IMR-90 (cell line): ENCODE measurements around the gene MRFAP1L1. TPM values are rescaled to one million over a fixed set of nuclear protein-coding genes. Genes with fewer than 3 reads are reported as not detected.

Experiments used
- ATAC-seq: fragments of 200-7000 bp; cut with Tn5 transposase; 2 replicates; pipeline ENCODE4 v1.9.1; 2020; ENCODE audit warnings: low read depth, mild to moderate bottlenecking, moderate library complexity
- BruUV-seq: library from RNA; stranded (reverse); fragments of 400-500 nt; replicated peaks from 2 replicates; lab custom pipeline; 2021; lab: Mats Ljungman, UMichigan
- CTCF ChIA-PET: fragments of 300-600 bp; formaldehyde crosslinking; extraction: SDS; loops from one replicate; lab custom pipeline; 2021; ENCODE audit warnings: antibody characterized with exemption; lab: Yijun Ruan, JAX
- POLR2A ChIA-PET: fragments of 300-600 bp; sonication (Branson Sonifier 250); formaldehyde crosslinking; loops from one replicate; lab custom pipeline; 2022; ENCODE audit warnings: antibody characterized with exemption; ENCODE audit not compliant: unreplicated experiment; lab: Charles Lee
- DNase-seq: peaks from one replicate; pipeline ENCODE4 v3.0.0; 2013
- H2AFZ ChIP-seq: replicated peaks from 2 replicates; pipeline ENCODE3; 2013; ENCODE audit warnings: low read length, mild to moderate bottlenecking; ENCODE audit not compliant: poor library complexity
- H2AK5ac ChIP-seq: 2 replicates; pipeline ENCODE4 v1.6.1; 2013; ENCODE audit warnings: low read depth, low read length, inconsistent platforms
- H2AK9ac ChIP-seq: replicated peaks from 2 replicates; pipeline ENCODE3; 2013; ENCODE audit warnings: mild to moderate bottlenecking, low read depth, low read length, moderate library complexity; ENCODE audit not compliant: poor library complexity
- H2BK120ac ChIP-seq: 2 replicates; pipeline ENCODE4 v1.6.1; 2013; ENCODE audit warnings: low read depth, low read length, inconsistent platforms
- H2BK15ac ChIP-seq: 3 replicates; pipeline ENCODE4 v1.6.1; 2013; ENCODE audit warnings: low read depth, low read length, inconsistent platforms
- H2BK20ac ChIP-seq: 2 replicates; pipeline ENCODE4 v1.6.1; 2013; ENCODE audit warnings: low read depth, mild to moderate bottlenecking, inconsistent platforms, low read length, moderate library complexity
- H2BK5ac ChIP-seq: 2 replicates; pipeline ENCODE4 v1.6.1; 2013; ENCODE audit warnings: mild to moderate bottlenecking, low read depth, low read length, inconsistent platforms; ENCODE audit not compliant: poor library complexity, severe bottlenecking
- H3K14ac ChIP-seq: replicated peaks from 2 replicates; pipeline ENCODE4 v1.6.1; 2013; ENCODE audit warnings: low read depth, low read length, inconsistent platforms
- H3K18ac ChIP-seq: 2 replicates; pipeline ENCODE4 v1.6.1; 2013; ENCODE audit warnings: low read depth, low read length, control low read depth
- H3K23ac ChIP-seq: 2 replicates; pipeline ENCODE4 v1.6.1; 2013; ENCODE audit warnings: low read depth, low read length, inconsistent platforms
- H3K27ac ChIP-seq: 2 replicates; pipeline ENCODE4 v1.5.1; 2013; ENCODE audit warnings: mild to moderate bottlenecking, control low read depth, low read length; ENCODE audit not compliant: insufficient read depth
- H3K27me3 ChIP-seq: 2 replicates; pipeline ENCODE4 v1.6.1; 2013; ENCODE audit warnings: low read length; ENCODE audit not compliant: control insufficient read depth, insufficient read depth
- H3K36me3 ChIP-seq: 2 replicates; pipeline ENCODE4 v1.6.1; 2013; ENCODE audit warnings: low read length, mixed read lengths; ENCODE audit not compliant: control insufficient read depth, insufficient read depth
- H3K4ac ChIP-seq: 2 replicates; pipeline ENCODE4 v1.6.1; 2013; ENCODE audit warnings: low read depth, low read length, inconsistent platforms
- H3K4me1 ChIP-seq: 2 replicates; pipeline ENCODE4 v1.6.1; 2013; ENCODE audit warnings: low read length, mixed read lengths; ENCODE audit not compliant: control insufficient read depth, insufficient read depth
- H3K4me2 ChIP-seq: 2 replicates; pipeline ENCODE4 v1.6.1; 2013; ENCODE audit warnings: low read depth, mild to moderate bottlenecking, control low read depth, low read length, moderate library complexity
- H3K4me3 ChIP-seq: 2 replicates; pipeline ENCODE4 v1.5.1; 2013; ENCODE audit warnings: low read depth, mild to moderate bottlenecking, control low read depth, low read length, moderate library complexity; ENCODE audit not compliant: insufficient read depth
- H3K56ac ChIP-seq: 2 replicates; pipeline ENCODE4 v1.6.1; 2013; ENCODE audit warnings: low read length, inconsistent platforms; ENCODE audit not compliant: insufficient read depth; ENCODE audit errors: extremely low read depth
- H3K79me1 ChIP-seq, 2 experiments: 2 replicates each; pipeline ENCODE4 v1.6.1; 2013; ENCODE audit warnings: low read length in 2 of 2, inconsistent platforms in 1 of 2, low read depth in 1 of 2
- H3K9ac ChIP-seq: 2 replicates; pipeline ENCODE4 v1.6.1; 2013; ENCODE audit warnings: low read depth, low read length, control low read depth
- H3K9me1 ChIP-seq: 2 replicates; pipeline ENCODE4 v1.6.1; 2013; ENCODE audit warnings: low read length, inconsistent platforms; ENCODE audit not compliant: insufficient read depth
- H3K9me3 ChIP-seq: 2 replicates; pipeline ENCODE4 v1.6.1; 2013; ENCODE audit warnings: low read length; ENCODE audit not compliant: control insufficient read depth, insufficient read depth
- H4K20me1 ChIP-seq: 2 replicates; pipeline ENCODE4 v1.6.1; 2013; ENCODE audit warnings: low read length, inconsistent platforms; ENCODE audit not compliant: insufficient read depth
- H4K5ac ChIP-seq: 2 replicates; pipeline ENCODE4 v1.6.1; 2013; ENCODE audit warnings: mild to moderate bottlenecking, low read depth, low read length, control low read depth
- H4K8ac ChIP-seq, 2 experiments: 2 replicates each; pipeline ENCODE4 v1.6.1; 2013; ENCODE audit warnings: low read depth in 2 of 2, low read length in 2 of 2, control low read depth in 1 of 2, inconsistent platforms in 1 of 2
- H4K91ac ChIP-seq: 2 replicates; pipeline ENCODE4 v1.6.1; 2013; ENCODE audit warnings: low read depth, low read length, inconsistent platforms; ENCODE audit not compliant: insufficient read depth
- BHLHE40 ChIP-seq: fragments of 150-350 bp; IDR thresholded peaks from 2 replicates; pipeline ENCODE4 v1.6.1; 2016; ENCODE audit warnings: mild to moderate bottlenecking, low read depth, low read length
- POLR2A ChIP-seq: IDR thresholded peaks from 2 replicates; pipeline ENCODE4 v1.6.1; 2012; ENCODE audit warnings: mild to moderate bottlenecking, low read depth, low read length
- RAD21 ChIP-seq: IDR thresholded peaks from 2 replicates; pipeline ENCODE4 v1.6.1; 2012; ENCODE audit warnings: low read length, improper control_type of control experiment
- WGBS, 2 experiments: methylation state at CpG; one replicate each; pipeline versions ENCODE4 v1.1.5 to v1.1.7; 2013; ENCODE audit warnings: missing lambda C conversion rate in 2 of 2; ENCODE audit not compliant: insufficient read length in 1 of 2; ENCODE audit errors: extremely low coverage in 2 of 2; 5-methylcytosine and 5-hydroxymethylcytosine counted together
- dilution Hi-C: fragments of 300-500 bp; cut with HindIII; formaldehyde crosslinking; loops from one replicate; pipeline ENCODE4 v1.14.3; 2018; ENCODE audit warnings: low sequenced_read_pairs; ENCODE audit not compliant: unreplicated experiment
- in situ Hi-C: fragments of 300-500 bp; cut with MboI; formaldehyde crosslinking; loops from 3 replicates; pipeline ENCODE4 v1.14.3; 2019; ENCODE audit warnings: low sequenced_read_pairs, inconsistent platforms, mixed read lengths
- intact Hi-C: fragments of 100-400 bp; cut with micrococcal nuclease; formaldehyde crosslinking; loops from 2 replicates; pipeline ENCODE4 v1.10.0; 2022
- polyA plus RNA-seq, 3 experiments: library from polyadenylated mRNA; depleted of rRNA; stranded (reverse); fragments of >200 nt; gene quantifications; 2 replicates each; pipeline ENCODE4 v1.2.3, GENCODE V29; 2012; ENCODE audit warnings: low replicate concordance in 1 of 3
- total RNA-seq: library from RNA; depleted of rRNA; stranded (reverse); fragments of >200 nt; gene quantifications from 2 replicates; pipeline ENCODE4 v1.2.3, GENCODE V29; 2012

The MRFAP1L1 gene
- total and polyA plus RNA-seq, 2 of the 4 experiments (the other 2 are of a cell fraction), result 31.7 to 47.0 TPM

- peak; percentile 51 for ATAC-seq
- Histone ChIP-seq H4K20me1 (peaks cover 28% of the 10 kb centered on the region; the same call in 1 of the 2 replicates), H3K9me3 (peaks cover 2% of the 10 kb centered on the region; the same call in 1 of the 2 replicates), H3K14ac (no peak overlapping the region), H2BK20ac (no peak overlapping the region), H3K27me3 (no peaks in the 10 kb centered on the region), H2AK9ac (no peak overlapping the region), H3K18ac (no peak overlapping the region), H3K9me1 (peaks cover 16% of the 10 kb centered on the region), H3K27ac (no peak overlapping the region; the same call in 1 of the 2 replicates), H2BK15ac (no peak overlapping the region), H3K9ac (no peak overlapping the region), H3K79me1 (peaks cover 43 to 69% of the 10 kb centered on the region in 2 experiments), H3K23ac (no peak overlapping the region), H3K4me3 (no peak overlapping the region), H2BK120ac (no peak overlapping the region), H4K5ac (no peak overlapping the region), H3K4ac (no peak overlapping the region; the same call in 1 of the 2 replicates), H3K4me2 (peak overlapping the region; percentile 42; the same call in 1 of the 2 replicates), H4K91ac (no peak overlapping the region), H2AFZ (no peak overlapping the region), H2BK5ac (no peak overlapping the region), H2AK5ac (no peak overlapping the region), H4K8ac (no peak overlapping the region), H3K36me3 (peaks cover 11% of the 10 kb centered on the region), H3K4me1 (peaks cover 7% of the 10 kb centered on the region), H3K56ac (no peak overlapping the region)
- in situ Hi-C loops (no loop called here), intact Hi-C loops (no loop called here), dilution Hi-C loops (no loop called here)
- DNase-seq, result peak; percentile 33
- POLR2A ChIA-PET, result no interaction called here
- BruUV-seq, result no TSS peak
- CTCF ChIA-PET, result interaction anchor here (1.2 kb wide), 1 partner anchor 13 kb away, joined by 3 read pairs; no protein-coding TSS in a partner anchor
- no CpG with 5 or more reads among the region's 3 CpGs for WGBS, 2 experiments
- TF ChIP-seq BHLHE40, result peak; percentile 82
- TF ChIP-seq RAD21, result no peak
- no peak for TF ChIP-seq POLR2A
These were observed 5.9 kb downstream of the MRFAP1L1 start for GRCh38 chr4:6703786-6704185.
